GM06990 (cell line): ENCODE data around the gene MET.

ENCODE experiments used
- DNase-seq: peaks from one replicate; pipeline ENCODE4 v3.0.0-alpha.2; 2011; ENCODE audit not compliant: insufficient read length; ENCODE audit errors: extremely low read depth
- H3K27me3 ChIP-seq: replicated peaks from 2 replicates; pipeline ENCODE4 v1.6.0; 2011; ENCODE audit warnings: low read length; ENCODE audit not compliant: control insufficient read depth, insufficient read depth
- H3K36me3 ChIP-seq: 2 replicates; pipeline ENCODE4 v1.5.1; 2011; ENCODE audit warnings: low read length; ENCODE audit not compliant: control insufficient read depth, insufficient read depth
- H3K4me3 ChIP-seq: replicated peaks from 2 replicates; pipeline ENCODE4 v1.5.1; 2011; ENCODE audit warnings: low read depth, mild to moderate bottlenecking, control low read depth, low read length
- TF ChIP-seq, protein P1 (sequence below): IDR thresholded peaks from 2 replicates; pipeline ENCODE4 v1.5.1; 2011; ENCODE audit warnings: low read length, control low read depth, mild to moderate bottlenecking, inconsistent platforms; ENCODE audit not compliant: insufficient read depth, poor library complexity, severe bottlenecking

Gene MET

DNA sequence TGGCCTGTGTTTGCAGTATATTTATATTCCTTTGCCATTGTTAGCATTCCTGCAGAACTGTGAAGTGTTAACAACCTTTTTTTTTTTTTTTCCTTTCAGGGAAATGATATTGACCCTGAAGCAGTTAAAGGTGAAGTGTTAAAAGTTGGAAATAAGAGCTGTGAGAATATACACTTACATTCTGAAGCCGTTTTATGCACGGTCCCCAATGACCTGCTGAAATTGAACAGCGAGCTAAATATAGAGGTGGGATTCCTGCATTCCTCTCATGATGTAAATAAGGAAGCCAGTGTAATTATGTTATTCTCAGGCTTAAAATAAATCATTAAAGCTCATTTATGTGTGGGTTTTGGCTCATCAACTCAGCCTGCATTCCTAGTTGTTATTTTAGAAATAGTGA lies 97.5 kb downstream of the MET start:
- no peaks in the 10 kb centered on the region for H3K36me3 ChIP-seq
- H3K4me3 ChIP-seq: no peak overlapping the region
- H3K27me3 ChIP-seq: no peaks in the 10 kb centered on the region
- TF ChIP-seq, protein P1, sequence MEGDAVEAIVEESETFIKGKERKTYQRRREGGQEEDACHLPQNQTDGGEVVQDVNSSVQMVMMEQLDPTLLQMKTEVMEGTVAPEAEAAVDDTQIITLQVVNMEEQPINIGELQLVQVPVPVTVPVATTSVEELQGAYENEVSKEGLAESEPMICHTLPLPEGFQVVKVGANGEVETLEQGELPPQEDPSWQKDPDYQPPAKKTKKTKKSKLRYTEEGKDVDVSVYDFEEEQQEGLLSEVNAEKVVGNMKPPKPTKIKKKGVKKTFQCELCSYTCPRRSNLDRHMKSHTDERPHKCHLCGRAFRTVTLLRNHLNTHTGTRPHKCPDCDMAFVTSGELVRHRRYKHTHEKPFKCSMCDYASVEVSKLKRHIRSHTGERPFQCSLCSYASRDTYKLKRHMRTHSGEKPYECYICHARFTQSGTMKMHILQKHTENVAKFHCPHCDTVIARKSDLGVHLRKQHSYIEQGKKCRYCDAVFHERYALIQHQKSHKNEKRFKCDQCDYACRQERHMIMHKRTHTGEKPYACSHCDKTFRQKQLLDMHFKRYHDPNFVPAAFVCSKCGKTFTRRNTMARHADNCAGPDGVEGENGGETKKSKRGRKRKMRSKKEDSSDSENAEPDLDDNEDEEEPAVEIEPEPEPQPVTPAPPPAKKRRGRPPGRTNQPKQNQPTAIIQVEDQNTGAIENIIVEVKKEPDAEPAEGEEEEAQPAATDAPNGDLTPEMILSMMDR: no peak
- no peak for DNase-seq

DNA sequence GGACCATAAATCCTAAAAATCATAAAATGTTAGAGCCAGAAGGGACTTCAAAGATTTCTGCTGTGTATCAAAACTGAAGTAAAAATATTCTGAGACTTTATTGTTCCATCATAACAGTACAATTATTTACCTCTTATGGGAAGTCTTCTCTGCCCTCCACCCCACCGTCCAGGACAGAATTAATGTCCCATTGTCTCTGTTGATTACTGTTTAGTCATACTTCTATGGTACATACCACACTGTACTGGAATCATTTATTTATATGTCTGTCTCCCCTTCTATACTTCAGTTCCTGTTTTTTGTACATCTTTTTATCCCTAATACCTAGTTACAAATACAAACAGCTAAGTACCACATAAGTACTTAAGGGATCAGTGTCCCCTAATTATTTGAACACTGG lies 98.9 kb downstream of the MET start:
- Histone ChIP-seq H3K36me3 (no peaks in the 10 kb centered on the region), H3K4me3 (no peak overlapping the region), H3K27me3 (no peaks in the 10 kb centered on the region)
- TF ChIP-seq, protein P1: no peak
- no peak for DNase-seq

DNA sequence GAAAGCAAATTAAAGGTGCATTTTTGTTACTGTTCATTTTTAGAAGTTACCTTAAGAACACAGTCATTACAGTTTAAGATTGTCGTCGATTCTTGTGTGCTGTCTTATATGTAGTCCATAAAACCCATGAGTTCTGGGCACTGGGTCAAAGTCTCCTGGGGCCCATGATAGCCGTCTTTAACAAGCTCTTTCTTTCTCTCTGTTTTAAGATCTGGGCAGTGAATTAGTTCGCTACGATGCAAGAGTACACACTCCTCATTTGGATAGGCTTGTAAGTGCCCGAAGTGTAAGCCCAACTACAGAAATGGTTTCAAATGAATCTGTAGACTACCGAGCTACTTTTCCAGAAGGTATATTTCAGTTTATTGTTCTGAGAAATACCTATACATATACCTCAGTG lies 99.6 kb downstream of the MET start:
- Histone ChIP-seq H3K27me3 (no peaks in the 10 kb centered on the region), H3K36me3 (no peaks in the 10 kb centered on the region), H3K4me3 (no peak overlapping the region)
- TF ChIP-seq, protein P1: no peak
- no peak for DNase-seq

DNA sequence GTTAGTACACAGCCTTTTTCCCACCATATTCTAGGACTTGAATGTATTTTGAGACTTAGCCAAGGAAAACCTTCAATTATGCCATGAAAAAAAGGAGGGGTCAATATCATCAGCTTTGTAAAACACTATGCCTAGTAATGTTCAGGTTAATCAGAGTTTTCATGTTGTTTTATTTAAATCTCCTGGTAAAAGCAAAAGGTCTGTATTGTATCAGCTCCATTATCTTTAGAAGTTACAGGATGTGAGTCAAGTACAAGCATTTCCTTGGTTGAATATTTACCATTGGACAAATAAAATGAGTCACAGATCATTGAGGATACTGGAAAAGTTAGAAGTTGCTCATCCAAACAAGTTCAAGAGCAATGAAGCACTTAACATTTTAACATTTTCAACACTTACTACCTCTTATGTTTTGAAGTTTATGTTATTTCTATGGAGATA lies 100.4 kb downstream of the MET start:
- DNase-seq: no peak

DNA sequence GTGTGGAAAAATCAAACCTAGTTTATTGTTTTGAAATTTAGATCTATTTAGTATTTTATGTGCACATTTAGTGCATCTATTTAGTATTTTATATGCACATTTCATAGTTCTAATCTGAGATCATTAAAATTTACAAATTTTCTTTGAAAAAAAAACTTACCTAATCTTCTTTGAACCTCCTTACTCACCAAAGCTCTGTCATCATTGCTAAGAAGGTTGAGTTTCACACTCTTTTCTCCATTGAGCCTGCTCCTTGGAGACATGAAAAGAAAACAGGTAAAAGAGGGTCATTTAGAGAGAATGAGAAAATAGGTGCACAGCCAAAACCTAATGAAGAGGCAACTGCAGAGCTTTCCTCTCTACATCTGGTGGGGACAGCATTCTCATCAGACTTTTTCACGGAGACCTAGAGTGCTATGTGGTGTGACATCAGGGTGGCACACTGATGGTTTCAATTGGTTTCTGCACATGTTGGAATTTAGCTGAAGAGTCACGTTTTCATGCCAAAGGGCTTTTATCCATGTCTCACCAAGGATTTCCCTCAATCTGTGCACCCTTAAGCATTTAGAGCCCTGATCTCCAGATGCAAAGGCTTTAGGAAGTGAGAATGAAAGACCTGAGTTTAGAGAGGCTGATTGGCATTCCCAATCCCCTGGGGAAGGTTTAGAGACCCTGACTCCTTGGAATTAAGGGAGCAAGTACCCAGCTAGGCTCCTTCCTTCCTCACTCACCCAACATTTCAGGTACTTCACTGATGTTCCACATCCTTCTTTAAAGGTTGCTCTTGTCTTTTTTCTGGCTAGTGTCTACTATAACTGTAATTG lies 101.1 kb downstream of the MET start:
- DNase-seq: no peak
- H3K27me3 ChIP-seq: no peaks in the 10 kb centered on the region
- H3K4me3 ChIP-seq: no peak overlapping the region
- TF ChIP-seq, protein P1: no peak
- no peaks in the 10 kb centered on the region for H3K36me3 ChIP-seq

More for the DNA sequence above, 100.4 kb downstream of the MET start:
- Histone ChIP-seq H3K27me3 (no peaks in the 10 kb centered on the region), H3K4me3 (no peak overlapping the region), H3K36me3 (no peaks in the 10 kb centered on the region)
- TF ChIP-seq, protein P1: no peak
